Measurements from ENCODE around the gene MPHOSPH6.
"Not testable (repeated sequence)": the region's sequence is repeated elsewhere in the genome, so short reads cannot be mapped to it uniquely, and the experiment has no call there.

MPHOSPH6 gene

DNA sequence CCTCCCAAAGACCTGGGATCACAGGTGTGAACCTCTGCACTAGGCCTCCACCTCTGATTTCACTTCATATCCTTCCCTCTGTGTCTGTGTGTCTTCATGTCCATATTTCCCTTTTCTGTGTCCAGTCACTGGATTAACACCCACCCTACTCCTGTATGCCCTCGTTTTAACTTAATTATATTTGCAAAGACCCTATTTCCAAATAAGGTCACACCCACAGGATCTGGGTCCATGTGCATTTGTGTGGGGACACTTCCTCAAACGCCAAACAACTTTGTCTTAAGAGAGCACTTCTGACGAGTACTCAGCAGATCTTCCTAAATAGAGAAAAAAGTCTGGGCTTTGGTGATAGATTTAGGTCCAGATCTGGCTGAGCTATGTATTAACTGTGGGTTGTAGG, 56.3 kb downstream of the MPHOSPH6 start:
- DNase-seq = no peak

DNA sequence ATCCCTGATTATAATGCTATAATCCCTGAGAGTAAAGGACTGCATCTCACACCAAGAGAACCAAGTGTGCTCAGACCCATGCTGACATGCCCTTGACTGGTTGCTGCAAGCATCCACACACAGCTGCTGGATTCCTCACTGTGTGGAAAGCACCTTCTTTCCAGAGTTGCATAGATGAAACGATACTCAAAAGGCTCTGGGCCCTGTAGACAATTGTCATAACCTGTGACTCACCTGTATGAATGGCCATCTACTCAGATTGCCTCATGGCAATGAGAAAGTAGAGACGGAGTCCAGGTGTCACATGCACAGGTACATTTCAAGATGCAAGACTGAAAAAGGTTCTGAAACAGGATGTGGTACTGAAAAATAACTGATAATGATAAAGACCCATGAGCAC, 58.1 kb downstream of the MPHOSPH6 start:
- no peak for DNase-seq

DNA sequence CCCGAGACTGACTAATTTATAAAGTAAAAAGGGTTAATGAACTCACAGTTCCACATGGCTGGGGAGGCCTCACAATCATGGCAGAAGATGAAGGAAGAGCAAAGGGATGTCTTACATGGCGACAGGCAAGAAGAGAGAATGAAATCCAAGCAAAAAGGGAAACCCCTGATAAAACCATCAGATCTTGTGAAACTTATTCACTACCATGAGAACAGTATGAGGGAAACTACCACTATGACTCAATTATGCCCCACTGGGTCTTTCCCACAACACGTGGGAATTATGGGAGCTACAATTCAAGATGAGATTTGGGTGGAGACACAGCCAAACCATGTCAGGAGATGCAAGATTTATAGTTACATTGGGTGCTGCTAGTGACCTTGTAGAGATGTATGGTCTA, 60.8 kb downstream of the MPHOSPH6 start:
- not testable (repeated sequence) for DNase-seq

DNA sequence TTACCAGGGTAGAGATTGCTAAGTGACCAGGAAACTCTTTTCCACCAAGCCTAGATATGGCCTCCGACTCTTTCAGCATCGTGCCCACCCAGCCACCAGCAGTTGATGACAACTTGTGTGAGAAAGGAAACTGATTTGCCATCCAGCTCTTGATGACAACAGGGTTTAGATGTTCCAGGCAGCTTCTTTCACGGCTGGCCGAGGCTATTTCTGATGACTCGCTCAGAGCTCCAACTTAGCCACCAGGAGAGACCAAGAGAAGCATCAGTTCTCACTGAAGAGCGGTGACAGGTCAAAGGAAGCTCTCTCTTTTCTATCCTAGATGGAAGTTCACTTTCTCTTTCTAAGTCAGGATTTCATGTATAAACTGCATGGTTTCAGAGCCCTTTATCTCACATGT, 61.2 kb downstream of the MPHOSPH6 start:
- DNase-seq = no peak

DNA sequence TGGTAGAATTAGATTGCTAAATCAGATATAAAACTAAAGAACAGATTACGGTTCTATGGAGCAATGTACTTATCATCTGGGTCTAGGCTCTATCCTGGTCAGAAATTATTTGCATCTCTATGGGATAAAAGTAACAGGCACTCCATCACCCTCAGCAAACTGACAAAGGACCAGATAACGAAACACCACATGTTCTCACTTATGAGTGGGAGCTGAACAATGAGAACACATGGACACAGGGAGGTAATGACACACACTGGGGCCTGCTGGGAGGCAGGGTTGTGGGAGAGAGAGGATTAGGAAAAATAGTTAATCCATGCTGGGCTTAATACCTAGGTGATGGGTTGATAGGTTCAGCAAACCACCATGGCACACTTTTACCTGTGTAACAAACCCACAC, 61.9 kb downstream of the MPHOSPH6 start:
- DNase-seq = no peak

DNA sequence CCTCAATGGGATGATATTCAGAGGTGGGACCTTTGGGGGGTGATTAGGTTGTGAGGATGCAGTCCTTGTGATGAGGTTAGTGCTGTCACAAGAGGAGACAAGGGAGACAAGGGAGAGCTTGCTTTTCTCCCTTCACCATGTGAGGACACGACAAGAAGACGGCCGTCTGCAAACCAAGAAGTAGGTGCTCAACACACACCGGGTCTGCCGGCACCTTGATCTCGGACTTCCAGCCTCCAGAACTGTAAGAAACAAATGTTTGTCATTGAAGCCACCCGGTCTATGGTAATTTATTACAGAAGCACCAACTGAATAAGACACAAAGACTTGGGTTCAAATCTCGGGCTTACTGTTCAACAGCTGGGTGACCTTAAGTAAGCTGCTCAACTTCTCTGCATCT, 64.9 kb downstream of the MPHOSPH6 start:
- DNase-seq = no peak

Data from activated CD8-positive, alpha-beta memory T cell treated with anti-CD3 and anti-CD28 coated beads, Interleukin-2, amount 50 U/mL, for 4 hours (primary cell).